Activated naive CD8-positive, alpha-beta T cell treated with anti-CD3 and anti-CD28 coated beads, Interleukin-2, amount 10 ng/mL, durations not matched to agents 7 days and 5 days (primary cell): ENCODE data around the gene HSPB9. TPM values are rescaled to one million over a fixed set of nuclear protein-coding genes. Genes with fewer than 3 reads are reported as not detected.

Experiments
- ATAC-seq: fragments of 150-1000 bp; cut with Tn5 transposase; one replicate; pipeline ENCODE4 v1.10.0; 2021; ENCODE audit warnings: low read depth, moderate library complexity
- POLR2A ChIA-PET: fragments of 350-600 bp; sonication (Branson Sonifier 250); formaldehyde crosslinking; loops from one replicate; lab custom pipeline; 2021; ENCODE audit warnings: antibody characterized with exemption; lab: Charles Lee
- DNase-seq: peaks from one replicate; pipeline ENCODE4 v3.0.0; 2021
- H3K27ac Mint-ChIP-seq: one replicate; pipeline ENCODE4 v1.8.0; 2022; ENCODE audit warnings: mild to moderate bottlenecking, mixed read lengths
- H3K27me3 Mint-ChIP-seq: one replicate; pipeline ENCODE4 v1.8.0; 2022; ENCODE audit warnings: mild to moderate bottlenecking, moderate library complexity, mixed read lengths
- H3K36me3 Mint-ChIP-seq: one replicate; pipeline ENCODE4 v1.8.0; 2021; ENCODE audit warnings: mild to moderate bottlenecking, mixed read lengths
- H3K4me1 Mint-ChIP-seq: one replicate; pipeline ENCODE4 v1.8.0; 2021; ENCODE audit warnings: mixed read lengths
- H3K4me3 Mint-ChIP-seq: one replicate; pipeline ENCODE4 v1.8.0; 2022; ENCODE audit warnings: mild to moderate bottlenecking, moderate library complexity, mixed read lengths
- H3K9me3 Mint-ChIP-seq: one replicate; pipeline ENCODE4 v1.8.0; 2021; ENCODE audit warnings: mixed read lengths
- total RNA-seq, 2 experiments: library from RNA; stranded (reverse); gene quantifications; one replicate each; pipeline ENCODE4 v1.2.3, GENCODE V29; 2021

HSPB9 gene
- total RNA-seq: under 1 TPM; 0.31 to 0.36 TPM

GRCh38 chr17:42122371-42123303 is at the start of gene HSPB9:
Gene HSPB9, plus strand, starts transcription at chr17:42122804. Its CDS starts 47 bp downstream, at chr17:42122851.
- Mint-ChIP-seq H3K27me3 (no peaks in the 10 kb centered on the region), H3K4me3 (peak within 1 kb of the TSS; percentile 71), H3K9me3 (no peaks in the 10 kb centered on the region), H3K36me3 (peaks cover 14% of the 10 kb centered on the region), H3K27ac (peak within 1 kb of the TSS; percentile 51), H3K4me1 (peaks cover 14% of the 10 kb centered on the region)
- DNase-seq (no peak), ATAC-seq (no peak)
- POLR2A ChIA-PET: interaction anchor here (1.1 to 3.4 kb wide), 4 partner anchors 10 to 156 kb away, joined by 3 to 28 read pairs (median 8); partner anchors contain the start of genes CNP, DHX58 and DNAJC7

- POLR2A ChIA-PET: interaction anchor here (0.7 kb wide), 1 partner anchor 42 kb away, joined by 6 read pairs; no protein-coding TSS in a partner anchor
- Mint-ChIP-seq H3K36me3 (no peaks in the 10 kb centered on the region), H3K4me1 (peaks cover 20% of the 10 kb centered on the region), H3K4me3 (no peak overlapping the region), H3K27me3 (peaks cover 7% of the 10 kb centered on the region), H3K9me3 (no peaks in the 10 kb centered on the region), H3K27ac (no peak overlapping the region)
- DNase-seq (no peak), ATAC-seq (no peak)
Measured at GRCh38 chr17:42075789-42076188, 46.8 kb upstream of the HSPB9 start.

- H3K36me3 Mint-ChIP-seq: no peaks in the 10 kb centered on the region
- ATAC-seq (no peak), DNase-seq (no peak)
- no peaks in the 10 kb centered on the region for H3K9me3 Mint-ChIP-seq
- POLR2A ChIA-PET: no interaction called here
- H3K27me3 Mint-ChIP-seq: peaks cover 7% of the 10 kb centered on the region
- peaks cover 12% of the 10 kb centered on the region for H3K4me1 Mint-ChIP-seq
- no peak overlapping the region for H3K27ac Mint-ChIP-seq
- no peak overlapping the region for H3K4me3 Mint-ChIP-seq
Measured at GRCh38 chr17:42076797-42077559, 45.6 kb upstream of the HSPB9 start.

- POLR2A ChIA-PET: no interaction called here
- Mint-ChIP-seq H3K4me1 (peaks cover 12% of the 10 kb centered on the region), H3K36me3 (no peaks in the 10 kb centered on the region), H3K9me3 (no peaks in the 10 kb centered on the region), H3K27ac (no peak overlapping the region), H3K27me3 (peaks cover 7% of the 10 kb centered on the region), H3K4me3 (no peak overlapping the region)
- no peak for DNase-seq
- ATAC-seq: no peak
Measured at GRCh38 chr17:42077755-42078154, 44.8 kb upstream of the HSPB9 start.

GRCh38 chr17:42078396-42079043 is 44.1 kb upstream of the HSPB9 start:
- ATAC-seq (no peak), DNase-seq (no peak)
- no peaks in the 10 kb centered on the region for H3K9me3 Mint-ChIP-seq
- POLR2A ChIA-PET: no interaction called here
- peaks cover 6% of the 10 kb centered on the region for H3K4me1 Mint-ChIP-seq
- no peak overlapping the region for H3K27ac Mint-ChIP-seq
- no peak overlapping the region for H3K4me3 Mint-ChIP-seq
- H3K36me3 Mint-ChIP-seq: no peaks in the 10 kb centered on the region
- H3K27me3 Mint-ChIP-seq: peaks cover 2% of the 10 kb centered on the region

GRCh38 chr17:42079541-42079940 is 43.1 kb upstream of the HSPB9 start:
- no peak for DNase-seq
- no peaks in the 10 kb centered on the region for H3K27me3 Mint-ChIP-seq
- H3K9me3 Mint-ChIP-seq: no peaks in the 10 kb centered on the region
- POLR2A ChIA-PET: no interaction called here
- no peak overlapping the region for H3K27ac Mint-ChIP-seq
- ATAC-seq: no peak
- H3K4me3 Mint-ChIP-seq: no peak overlapping the region
- no peaks in the 10 kb centered on the region for H3K4me1 Mint-ChIP-seq
- no peaks in the 10 kb centered on the region for H3K36me3 Mint-ChIP-seq

GRCh38 chr17:42081516-42082129 is 41.0 kb upstream of the HSPB9 start:
- POLR2A ChIA-PET: no interaction called here
- H3K4me3 Mint-ChIP-seq: no peak overlapping the region
- no peaks in the 10 kb centered on the region for H3K36me3 Mint-ChIP-seq
- H3K27ac Mint-ChIP-seq: no peak overlapping the region
- H3K9me3 Mint-ChIP-seq: no peaks in the 10 kb centered on the region
- ATAC-seq (no peak), DNase-seq (no peak)
- H3K4me1 Mint-ChIP-seq: no peaks in the 10 kb centered on the region
- H3K27me3 Mint-ChIP-seq: no peaks in the 10 kb centered on the region

GRCh38 chr17:42087042-42087701 is 35.4 kb upstream of the HSPB9 start:
- peaks cover 7% of the 10 kb centered on the region for H3K27me3 Mint-ChIP-seq
- H3K4me3 Mint-ChIP-seq: no peak overlapping the region
- POLR2A ChIA-PET: no interaction called here
- no peak for ATAC-seq
- no peaks in the 10 kb centered on the region for H3K9me3 Mint-ChIP-seq
- no peaks in the 10 kb centered on the region for H3K36me3 Mint-ChIP-seq
- no peaks in the 10 kb centered on the region for H3K4me1 Mint-ChIP-seq
- DNase-seq: no peak
- no peak overlapping the region for H3K27ac Mint-ChIP-seq

- POLR2A ChIA-PET: no interaction called here
- Mint-ChIP-seq H3K4me3 (no peak overlapping the region), H3K9me3 (no peaks in the 10 kb centered on the region), H3K36me3 (no peaks in the 10 kb centered on the region), H3K27ac (no peak overlapping the region), H3K27me3 (peaks cover 7% of the 10 kb centered on the region), H3K4me1 (peaks cover 1% of the 10 kb centered on the region)
- ATAC-seq (no peak), DNase-seq (no peak)
Measured at GRCh38 chr17:42087736-42088705, 34.6 kb upstream of the HSPB9 start.

- peaks cover 1% of the 10 kb centered on the region for H3K4me1 Mint-ChIP-seq
- ATAC-seq (no peak), DNase-seq (no peak)
- H3K4me3 Mint-ChIP-seq: no peak overlapping the region
- no peaks in the 10 kb centered on the region for H3K9me3 Mint-ChIP-seq
- POLR2A ChIA-PET: no interaction called here
- H3K27ac Mint-ChIP-seq: no peak overlapping the region
- H3K27me3 Mint-ChIP-seq: peaks cover 7% of the 10 kb centered on the region
- H3K36me3 Mint-ChIP-seq: no peaks in the 10 kb centered on the region
Measured at GRCh38 chr17:42088736-42089135, 33.9 kb upstream of the HSPB9 start.

GRCh38 chr17:42090964-42091790 is 31.4 kb upstream of the HSPB9 start:
- DNase-seq (no peak), ATAC-seq (no peak)
- Mint-ChIP-seq H3K27me3 (peaks cover 16% of the 10 kb centered on the region), H3K4me3 (no peak overlapping the region), H3K27ac (no peak overlapping the region), H3K9me3 (no peaks in the 10 kb centered on the region), H3K36me3 (no peaks in the 10 kb centered on the region), H3K4me1 (peaks cover 1% of the 10 kb centered on the region)
- POLR2A ChIA-PET: interaction anchor here (0.8 kb wide), 2 partner anchors 22 to 28 kb away, joined by 3 to 4 read pairs; partner anchors contain the start of gene DHX58
